HG03103 (cell line): ENCODE data around the gene SPEM3.

Experiments used
- ATAC-seq: cut with Tn5 transposase; IDR thresholded peaks from one replicate; pipeline ENCODE4 v1.9.1; 2021; ENCODE audit warnings: low read depth; ENCODE audit not compliant: unreplicated experiment

Gene SPEM3

GRCh38 chr17:7428557-7428956 is at the start of gene SPEM3:
Gene SPEM3, plus strand, starts transcription at chr17:7428857. Its CDS starts 46 bp downstream, at chr17:7428903.
- no peak for ATAC-seq

GRCh38 chr17:7379134-7379533 is 49.5 kb upstream of the SPEM3 start:
- no peak for ATAC-seq

GRCh38 chr17:7380321-7380720 is 48.3 kb upstream of the SPEM3 start:
- no peak for ATAC-seq

DNA sequence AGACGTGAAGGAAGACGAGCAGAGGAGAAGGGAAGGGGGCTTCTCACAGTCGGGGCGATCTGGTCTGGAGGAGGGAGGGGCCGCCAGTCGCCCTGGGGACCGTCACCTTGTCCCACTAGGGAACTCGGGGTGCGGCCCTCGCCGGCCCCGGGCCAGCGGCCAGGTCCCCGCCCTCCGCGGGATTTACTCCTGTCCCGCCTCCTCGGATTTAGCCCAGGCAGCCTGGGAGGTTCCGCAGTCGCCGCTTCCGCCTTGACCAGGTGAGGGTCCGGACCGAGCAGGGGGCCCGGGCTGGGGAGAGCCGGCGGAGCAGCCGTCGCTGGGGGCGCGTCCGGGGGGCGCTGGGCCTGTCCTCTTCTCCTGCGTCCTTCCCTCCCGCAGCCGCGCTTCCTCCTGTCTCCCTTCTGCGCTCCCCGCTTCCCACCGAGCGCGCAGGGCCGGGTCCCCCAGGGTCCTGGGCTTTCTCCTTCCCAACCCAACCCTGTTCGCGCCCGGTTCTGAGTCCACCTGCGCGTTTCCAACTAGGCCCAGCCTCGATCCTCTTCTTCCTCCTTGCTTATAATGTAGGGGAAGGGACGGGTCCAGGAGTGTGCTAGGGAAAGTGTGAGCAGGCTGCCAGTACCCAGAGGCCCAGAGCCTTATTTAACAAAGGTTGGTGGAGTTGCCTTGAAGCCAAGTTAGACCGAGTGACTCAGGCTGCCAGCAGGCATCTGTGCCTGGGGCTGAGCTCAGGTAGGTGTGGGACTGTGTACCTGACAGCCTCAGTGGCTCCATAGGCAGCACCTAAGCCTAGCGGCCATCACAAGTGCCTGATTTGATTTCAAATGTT is 47.6 kb upstream of the SPEM3 start, which contains the start of gene TNK1:
TSS of gene TNK1 (plus strand) at position 235 of the 829 bp plus-strand sequence. CDS start 1,838 bp downstream, outside the sequence.
- no peak for ATAC-seq

GRCh38 chr17:7382901-7383300 is 45.8 kb upstream of the SPEM3 start:
- no peak for ATAC-seq

DNA sequence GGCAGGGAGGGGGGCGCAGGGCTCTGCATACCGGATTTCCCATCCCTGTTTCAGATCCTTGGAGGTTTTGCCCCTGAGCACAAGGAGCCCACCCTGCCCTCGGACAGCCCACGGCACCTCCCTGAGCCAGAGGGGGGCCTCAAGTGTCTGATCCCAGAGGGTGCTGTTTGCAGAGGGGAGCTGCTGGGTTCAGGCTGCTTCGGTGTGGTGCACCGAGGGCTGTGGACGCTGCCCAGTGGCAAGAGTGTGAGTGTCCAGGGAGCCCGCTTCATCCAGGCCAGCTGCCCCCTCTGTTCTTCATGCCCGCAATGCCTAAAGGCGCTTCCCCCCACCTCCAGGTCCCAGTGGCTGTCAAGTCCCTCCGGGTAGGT is 45.3 kb upstream of the SPEM3 start:
- no peak for ATAC-seq

DNA sequence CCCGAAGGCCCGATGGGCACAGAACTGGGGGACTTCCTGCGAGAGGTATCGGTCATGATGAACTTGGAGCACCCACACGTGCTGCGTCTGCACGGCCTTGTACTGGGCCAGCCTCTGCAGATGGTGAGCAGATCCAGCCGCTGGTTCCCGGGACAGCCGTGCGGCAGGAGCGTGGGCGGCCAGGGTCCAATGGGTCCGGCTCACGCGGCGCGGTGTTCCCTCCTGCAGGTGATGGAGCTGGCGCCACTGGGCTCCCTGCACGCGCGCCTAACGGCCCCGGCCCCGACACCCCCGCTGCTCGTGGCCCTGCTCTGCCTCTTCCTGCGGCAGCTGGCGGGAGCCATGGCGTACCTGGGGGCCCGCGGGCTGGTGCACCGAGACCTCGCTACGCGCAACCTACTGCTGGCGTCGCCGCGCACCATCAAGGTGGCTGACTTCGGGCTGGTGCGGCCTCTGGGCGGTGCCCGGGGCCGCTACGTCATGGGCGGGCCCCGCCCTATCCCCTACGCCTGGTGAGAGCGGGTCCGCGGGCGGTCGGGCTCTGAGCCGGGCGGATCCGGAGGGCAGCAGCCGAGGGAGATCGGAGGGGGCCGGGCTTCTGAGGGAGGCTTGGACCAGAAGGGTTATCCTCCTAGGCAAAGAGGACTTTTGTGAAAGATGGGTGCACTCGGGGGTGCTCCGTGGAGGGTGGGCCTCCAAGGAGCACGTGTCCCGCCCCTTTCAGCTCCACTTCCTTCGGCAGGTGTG is 44.7 kb upstream of the SPEM3 start:
- no peak for ATAC-seq

GRCh38 chr17:7384489-7385081 is 44.1 kb upstream of the SPEM3 start:
- no peak for ATAC-seq

- ATAC-seq: no peak
These were observed 39.8 kb upstream of the SPEM3 start for GRCh38 chr17:7388856-7389255.

DNA sequence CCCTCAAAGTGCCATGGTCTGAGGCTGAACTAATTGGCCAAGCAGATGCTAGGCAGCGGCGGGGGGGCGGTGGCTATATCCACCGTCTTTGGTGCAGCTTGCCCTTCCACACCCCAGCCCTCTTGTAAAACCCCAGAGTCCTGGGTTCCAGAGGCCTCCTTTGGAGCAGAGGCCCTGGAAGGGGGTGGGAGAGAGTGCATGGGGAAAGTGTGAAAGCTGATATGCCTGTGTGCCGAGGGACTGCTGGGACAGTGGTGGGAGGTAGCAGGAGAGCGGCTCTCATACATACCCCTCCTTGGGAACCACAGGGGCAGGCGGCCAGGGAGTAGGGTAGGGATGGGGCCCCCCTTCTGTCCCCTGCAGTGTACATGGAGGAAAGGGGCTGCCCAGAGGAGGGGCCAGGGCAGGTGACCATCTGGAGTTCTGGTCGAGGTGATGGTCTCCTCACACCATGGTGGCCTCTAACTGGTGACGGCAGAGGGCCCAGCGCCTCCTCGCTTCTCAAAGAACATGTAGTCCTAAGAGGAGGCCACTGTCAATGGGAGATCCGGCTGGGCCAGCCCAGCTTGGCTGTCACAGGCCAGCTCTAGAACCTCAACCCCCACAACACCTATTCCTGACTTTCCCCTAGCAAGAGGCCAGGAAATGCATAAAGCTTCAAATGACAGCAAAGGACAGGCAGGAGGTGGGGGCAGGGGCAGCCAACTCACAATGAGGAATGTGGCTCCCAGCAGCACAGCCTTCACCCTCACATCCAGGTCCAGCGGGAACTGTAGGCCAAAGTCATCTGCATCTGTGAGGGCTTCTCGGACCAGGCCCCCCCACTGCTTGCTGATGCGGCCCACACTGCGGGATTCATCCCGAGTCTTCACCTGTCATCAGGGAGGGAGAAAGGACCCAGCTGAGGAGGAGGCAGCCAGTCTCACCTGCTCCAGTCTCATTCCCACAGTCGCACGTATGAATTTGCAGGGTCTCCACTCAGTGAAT is 38.4 kb upstream of the SPEM3 start:
- ATAC-seq: no peak

DNA sequence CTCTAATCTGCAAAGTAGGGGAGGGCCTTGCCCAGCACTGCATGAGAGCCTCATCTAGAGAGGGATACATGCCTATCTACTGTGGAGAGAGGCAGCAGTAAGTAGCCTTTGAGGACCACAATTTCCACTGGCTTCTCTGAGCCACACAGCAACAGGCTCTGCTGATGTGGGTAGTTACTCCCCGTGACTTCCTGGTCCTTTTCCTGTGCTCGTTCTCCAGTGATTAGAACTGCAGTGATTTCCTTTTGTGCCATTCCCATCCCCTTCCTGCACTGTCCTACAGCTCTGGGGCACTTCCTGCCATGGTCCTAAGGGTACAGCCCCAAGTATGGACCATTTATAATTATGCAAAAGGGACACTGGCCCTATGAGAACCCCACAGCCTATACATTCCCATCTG is 37.4 kb upstream of the SPEM3 start:
- ATAC-seq: no peak

GRCh38 chr17:7392696-7393612 is 35.7 kb upstream of the SPEM3 start:
- ATAC-seq: no peak

DNA sequence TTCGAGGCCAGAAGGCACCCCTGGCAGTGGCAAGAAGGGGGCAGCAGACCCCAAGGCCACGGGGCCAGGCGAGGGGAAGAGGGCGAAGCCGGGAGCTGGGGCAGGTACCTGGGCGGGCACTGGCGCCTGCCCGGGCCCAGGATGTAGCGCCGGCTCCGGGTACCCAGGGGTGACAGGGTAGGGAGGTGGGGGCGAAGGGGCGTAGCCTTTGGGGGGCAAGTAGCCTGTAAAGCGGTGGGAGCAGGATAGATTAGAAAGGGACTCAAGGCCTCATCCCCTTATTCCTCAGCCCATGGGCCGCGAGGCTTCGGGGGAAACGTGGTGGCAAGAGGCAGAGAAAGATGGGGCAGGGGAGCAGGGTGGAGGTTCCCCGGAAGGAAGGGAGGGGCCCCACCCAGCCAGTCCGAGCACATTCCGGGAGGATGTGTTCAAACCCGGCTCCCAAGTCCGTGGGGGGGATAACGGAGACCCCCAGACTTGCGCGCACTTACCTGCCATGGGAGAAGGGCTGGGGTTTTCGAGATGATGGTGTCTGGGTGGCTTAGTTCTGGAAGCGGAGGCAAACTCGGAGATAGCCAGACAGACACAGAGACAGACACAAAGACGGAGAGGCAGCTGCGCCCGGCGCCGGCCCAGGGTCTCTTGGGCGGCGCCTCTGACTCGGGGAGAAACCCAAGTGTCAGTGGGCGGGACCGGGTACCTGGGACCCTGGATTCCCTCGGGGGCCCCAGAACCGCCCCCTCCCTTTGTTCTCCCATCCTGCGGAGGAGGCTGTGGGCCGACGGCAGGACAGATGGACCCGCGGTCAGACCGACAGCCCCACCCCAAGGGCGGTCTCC is 34.8 kb upstream of the SPEM3 start:
- no peak for ATAC-seq

DNA sequence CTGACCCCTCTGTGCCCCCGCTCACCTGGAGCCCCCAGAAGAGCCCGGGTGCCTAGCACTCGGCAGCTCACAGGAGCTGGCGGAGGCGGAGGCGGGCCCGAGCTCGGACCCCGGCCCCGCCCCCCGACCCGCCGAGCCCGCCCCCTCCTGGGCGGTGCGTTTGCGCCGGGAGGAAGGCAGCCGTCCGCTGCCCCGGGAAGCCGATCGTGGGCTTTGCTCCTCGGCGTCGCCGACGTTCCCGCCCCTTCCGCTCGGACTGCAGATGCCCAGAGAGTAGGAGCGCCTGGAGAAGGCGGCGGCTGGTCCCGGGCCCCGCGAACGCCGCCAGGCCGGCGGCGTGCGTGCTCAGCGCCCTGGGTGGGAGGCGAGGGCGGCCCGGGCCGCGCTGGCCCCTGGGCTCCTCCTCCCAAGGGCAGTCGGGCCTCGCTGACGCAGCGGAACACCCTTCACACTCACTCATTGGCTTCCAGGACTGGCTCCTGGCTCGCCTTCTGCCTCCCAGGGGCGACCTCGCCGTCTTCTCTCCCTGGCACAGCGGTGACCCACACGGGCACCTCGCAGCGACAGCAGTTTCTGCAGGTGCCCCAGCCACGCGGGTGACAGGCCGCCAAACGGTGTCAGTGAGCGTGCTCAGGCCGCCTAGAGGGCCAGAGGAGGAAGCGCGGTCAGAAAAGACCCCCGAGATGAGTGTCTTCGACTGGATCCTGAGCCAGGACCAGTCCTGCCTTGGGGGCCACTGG is 34.0 kb upstream of the SPEM3 start, which contains the start of gene PLSCR3:
TSS of gene PLSCR3 (minus strand) at position 74 of the 740 bp plus-strand sequence. CDS start 415 bp downstream, outside the sequence.
- ATAC-seq: no peak

GRCh38 chr17:7396147-7396546 is 32.5 kb upstream of the SPEM3 start:
- no peak for ATAC-seq

GRCh38 chr17:7398612-7399011 is 30.0 kb upstream of the SPEM3 start:
- no peak for ATAC-seq

GRCh38 chr17:7403043-7403726 is 25.5 kb upstream of the SPEM3 start:
- ATAC-seq: no peak
